HFFc6 (cell line): ENCODE results near the gene ASB6. TPM values are rescaled to one million over a fixed set of nuclear protein-coding genes. Genes with fewer than 3 reads are reported as not detected.
A peak's percentile ranks its signal among the peaks of the same experiment; 100 is the strongest.

Experiments used
- DNase-seq: peaks from one replicate; pipeline ENCODE4 v3.0.0-alpha.2; 2018
- H3K27ac Mint-ChIP-seq: 2 replicates; pipeline ENCODE4 v1.8.0; 2020; ENCODE audit warnings: mild to moderate bottlenecking, mixed read lengths
- H3K27me3 Mint-ChIP-seq: 2 replicates; pipeline ENCODE4 v1.8.0; 2021; ENCODE audit warnings: mild to moderate bottlenecking, moderate library complexity, mixed read lengths; ENCODE audit not compliant: insufficient read depth
- H3K36me3 Mint-ChIP-seq: 2 replicates; pipeline ENCODE4 v1.8.0; 2021; ENCODE audit warnings: low read depth, mixed read lengths
- H3K4me1 Mint-ChIP-seq: 2 replicates; pipeline ENCODE4 v1.8.0; 2020; ENCODE audit warnings: low read depth, mixed read lengths
- H3K4me3 Mint-ChIP-seq: 2 replicates; pipeline ENCODE4 v1.8.0; 2020; ENCODE audit warnings: mild to moderate bottlenecking, moderate library complexity, mixed read lengths
- H3K9me3 Mint-ChIP-seq: 2 replicates; pipeline ENCODE4 v1.8.0; 2020; ENCODE audit warnings: mild to moderate bottlenecking, mixed read lengths
- total RNA-seq, 6 experiments: library from RNA; stranded (reverse); fragmentation: NEBNext Ultra II Directional; extraction: Animal tissue kit (Norgen Biotek cat#: 25700); gene quantifications; 2 replicates in 1 of 6; 3 replicates in 5 of 6; pipeline ENCODE4 v1.2.3, GENCODE V29; 2021
- TF ChIP-seq, protein P1 (sequence below): fragments of 200-600 bp; sonication (generic); IDR thresholded peaks from 2 replicates; pipeline ENCODE4 v1.5.0; 2021; ENCODE audit warnings: antibody characterized with exemption, mild to moderate bottlenecking

Gene ASB6
- total RNA-seq, 6 experiments from 2014 or later: 28.9 to 33.1 (median 30.6) TPM

DNA sequence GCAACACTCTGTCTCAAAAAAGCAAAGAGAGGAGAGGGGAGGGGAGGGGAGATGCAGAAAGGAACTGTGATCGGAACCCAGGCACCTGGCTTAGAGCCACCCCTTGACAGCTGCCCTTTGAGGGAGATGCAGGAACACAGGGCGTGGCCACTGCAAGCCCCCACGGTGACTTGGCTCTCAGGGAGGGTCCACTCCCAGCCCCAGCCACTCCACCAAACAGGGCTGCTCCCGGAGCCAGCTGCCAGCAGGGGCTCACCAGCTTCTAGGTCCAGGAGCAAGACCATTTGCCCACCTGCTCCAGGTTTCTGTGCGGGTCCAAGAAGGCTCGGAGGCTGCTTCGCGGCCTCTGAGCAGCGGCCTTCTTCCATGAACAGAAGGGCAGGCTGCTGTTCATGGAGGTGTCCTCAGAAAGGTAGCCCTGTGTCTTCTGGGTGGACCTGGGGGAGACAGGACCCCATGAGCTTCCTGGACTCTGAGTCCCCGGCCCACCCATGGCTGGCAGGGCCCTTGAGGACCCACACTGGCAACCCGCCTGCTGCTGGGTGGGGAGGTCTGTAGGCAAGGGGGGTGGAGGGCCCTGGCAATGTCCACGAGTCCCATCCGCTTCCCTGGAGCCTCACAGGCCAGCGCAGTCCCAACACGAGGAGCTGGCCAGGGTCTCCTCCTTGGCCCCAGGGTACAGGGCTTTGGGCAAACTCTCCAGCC, 29.0 kb downstream of the ASB6 start:
- TF ChIP-seq, protein P1, sequence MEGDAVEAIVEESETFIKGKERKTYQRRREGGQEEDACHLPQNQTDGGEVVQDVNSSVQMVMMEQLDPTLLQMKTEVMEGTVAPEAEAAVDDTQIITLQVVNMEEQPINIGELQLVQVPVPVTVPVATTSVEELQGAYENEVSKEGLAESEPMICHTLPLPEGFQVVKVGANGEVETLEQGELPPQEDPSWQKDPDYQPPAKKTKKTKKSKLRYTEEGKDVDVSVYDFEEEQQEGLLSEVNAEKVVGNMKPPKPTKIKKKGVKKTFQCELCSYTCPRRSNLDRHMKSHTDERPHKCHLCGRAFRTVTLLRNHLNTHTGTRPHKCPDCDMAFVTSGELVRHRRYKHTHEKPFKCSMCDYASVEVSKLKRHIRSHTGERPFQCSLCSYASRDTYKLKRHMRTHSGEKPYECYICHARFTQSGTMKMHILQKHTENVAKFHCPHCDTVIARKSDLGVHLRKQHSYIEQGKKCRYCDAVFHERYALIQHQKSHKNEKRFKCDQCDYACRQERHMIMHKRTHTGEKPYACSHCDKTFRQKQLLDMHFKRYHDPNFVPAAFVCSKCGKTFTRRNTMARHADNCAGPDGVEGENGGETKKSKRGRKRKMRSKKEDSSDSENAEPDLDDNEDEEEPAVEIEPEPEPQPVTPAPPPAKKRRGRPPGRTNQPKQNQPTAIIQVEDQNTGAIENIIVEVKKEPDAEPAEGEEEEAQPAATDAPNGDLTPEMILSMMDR: no peak
- no peak overlapping the region for H3K4me3 Mint-ChIP-seq
- no peak overlapping the region for H3K27ac Mint-ChIP-seq
- H3K4me1 Mint-ChIP-seq: peaks cover 40% of the 10 kb centered on the region
- no peaks in the 10 kb centered on the region; the same call in 1 of the 2 replicates for H3K27me3 Mint-ChIP-seq
- H3K9me3 Mint-ChIP-seq: no peaks in the 10 kb centered on the region
- H3K36me3 Mint-ChIP-seq: no peaks in the 10 kb centered on the region
- no peak for DNase-seq

DNA sequence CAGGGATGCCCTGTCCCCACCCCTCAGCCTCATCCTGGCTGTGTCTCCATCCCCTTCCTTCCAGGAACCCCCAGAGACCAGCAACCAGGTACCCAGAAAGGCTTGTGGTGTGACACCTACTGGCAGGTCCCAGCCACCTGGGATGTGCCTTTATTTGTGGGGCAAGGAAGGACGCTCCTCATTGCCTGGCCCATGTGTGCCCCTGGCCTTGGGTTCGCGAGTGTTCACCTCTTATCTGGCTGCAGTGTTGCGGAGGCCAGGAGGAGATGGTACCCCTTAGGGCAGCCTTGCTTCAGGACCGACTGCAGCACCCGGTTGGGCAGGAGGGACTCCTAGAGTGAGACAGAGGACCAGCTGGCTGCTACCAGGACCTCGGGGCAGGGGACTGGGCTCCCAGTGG, 29.8 kb downstream of the ASB6 start:
- Mint-ChIP-seq H3K4me3 (no peak overlapping the region), H3K27ac (no peak overlapping the region), H3K27me3 (no peaks in the 10 kb centered on the region; the same call in 1 of the 2 replicates), H3K9me3 (no peaks in the 10 kb centered on the region), H3K36me3 (no peaks in the 10 kb centered on the region), H3K4me1 (peaks cover 40% of the 10 kb centered on the region)
- TF ChIP-seq, protein P1: peak; percentile 26; the same call in 1 of the 2 replicates
- DNase-seq: no peak

DNA sequence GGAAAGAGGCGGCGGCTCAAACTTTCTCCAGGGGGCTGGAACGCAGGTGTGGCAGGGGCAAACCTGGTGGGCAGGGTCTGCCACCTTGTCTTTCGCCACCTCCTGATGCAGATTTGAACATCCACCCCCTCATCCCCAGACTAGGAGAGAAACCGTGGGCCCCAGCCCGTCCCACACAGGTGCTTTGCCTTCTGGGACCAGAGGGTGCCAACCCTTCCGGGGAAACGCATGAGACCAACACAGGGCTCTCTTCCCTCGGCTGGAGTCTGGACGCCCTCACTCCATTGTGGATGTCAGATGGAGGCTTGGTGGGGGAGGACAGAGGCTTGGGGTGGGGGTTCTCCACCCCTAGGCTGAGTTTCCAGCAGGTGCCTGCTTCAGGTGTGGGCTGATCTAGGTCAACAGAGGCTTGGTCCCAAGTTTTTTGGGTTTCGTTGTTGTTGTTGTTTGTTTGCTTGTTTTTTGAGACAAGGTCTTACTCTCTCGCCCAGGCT, 30.6 kb downstream of the ASB6 start:
- H3K27me3 Mint-ChIP-seq: no peaks in the 10 kb centered on the region; the same call in 1 of the 2 replicates
- TF ChIP-seq, protein P1: no peak

DNA sequence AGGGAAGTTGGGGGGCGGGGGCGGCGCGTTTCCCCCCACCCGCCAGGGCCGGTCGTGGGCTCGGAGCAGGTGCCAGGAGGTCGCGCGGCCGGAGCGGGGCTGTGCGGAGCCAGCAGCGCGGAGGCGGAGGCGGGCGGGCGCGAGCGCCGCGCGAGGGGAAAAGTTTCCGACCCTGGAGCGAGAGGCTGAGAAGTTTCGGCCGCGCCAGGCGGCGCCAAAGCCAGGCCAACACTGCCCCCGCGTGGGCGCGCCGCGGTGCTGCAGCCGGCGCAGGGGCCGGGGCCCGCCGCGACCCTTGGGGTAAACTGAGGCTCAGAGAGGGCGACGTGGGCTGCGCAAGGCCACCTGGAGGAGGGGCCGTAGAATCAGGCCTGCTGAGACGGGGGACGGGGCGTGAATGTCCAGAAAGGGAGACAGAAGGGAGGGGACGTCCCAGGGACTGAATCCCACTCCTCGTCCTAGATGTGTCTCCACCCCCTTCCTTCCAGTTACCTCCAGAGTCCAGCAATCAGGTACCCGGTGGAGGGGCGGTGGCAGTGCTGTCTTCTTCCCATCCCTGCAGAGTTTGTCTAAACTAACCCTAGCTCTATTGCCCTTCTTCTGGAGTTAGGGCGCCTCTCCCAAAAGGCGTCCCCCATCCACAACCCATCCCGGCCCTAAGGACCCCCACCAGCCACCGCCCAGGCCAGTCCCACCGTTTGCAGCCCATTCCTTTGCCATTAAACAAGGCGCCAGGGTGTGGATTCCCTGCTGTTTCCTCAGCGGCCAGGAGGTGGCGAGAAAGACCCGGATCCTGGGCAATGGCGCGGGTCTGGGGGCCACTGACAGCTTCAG, 31.3 kb downstream of the ASB6 start:
- Mint-ChIP-seq H3K9me3 (no peaks in the 10 kb centered on the region), H3K4me1 (peaks cover 33% of the 10 kb centered on the region), H3K27ac (peak overlapping the region; percentile 82), H3K27me3 (no peaks in the 10 kb centered on the region; the same call in 1 of the 2 replicates), H3K4me3 (peak overlapping the region; percentile 88), H3K36me3 (no peaks in the 10 kb centered on the region)
- peak; percentile 49 for DNase-seq
- TF ChIP-seq, protein P1: peak; percentile 96

More for the DNA sequence above, 30.6 kb downstream of the ASB6 start:
- Mint-ChIP-seq H3K9me3 (no peaks in the 10 kb centered on the region), H3K4me1 (peaks cover 34% of the 10 kb centered on the region), H3K4me3 (peak overlapping the region; percentile 88; the same call in 1 of the 2 replicates), H3K27ac (peak overlapping the region; percentile 82; the same call in 1 of the 2 replicates), H3K36me3 (no peaks in the 10 kb centered on the region)
- no peak for DNase-seq

DNA sequence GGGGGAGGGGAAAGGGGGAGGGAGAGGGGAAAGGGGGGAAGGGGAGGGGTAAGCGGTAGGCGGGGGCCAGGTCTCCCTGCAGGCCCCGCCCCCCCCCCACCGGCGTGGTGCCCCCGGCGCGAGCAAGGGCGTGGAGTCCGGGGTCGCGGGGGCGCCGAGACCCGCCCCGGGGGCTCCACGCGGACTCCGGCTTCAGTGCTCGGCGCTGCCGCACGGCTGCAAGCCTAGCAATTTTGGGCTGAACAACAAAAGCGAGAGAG, 31.8 kb downstream of the ASB6 start:
- no peak for DNase-seq
- H3K4me3 Mint-ChIP-seq: peak overlapping the region; percentile 88
- H3K9me3 Mint-ChIP-seq: no peaks in the 10 kb centered on the region
- H3K4me1 Mint-ChIP-seq: peaks cover 33% of the 10 kb centered on the region
- no peaks in the 10 kb centered on the region; the same call in 1 of the 2 replicates for H3K27me3 Mint-ChIP-seq
- H3K27ac Mint-ChIP-seq: no peak overlapping the region
- H3K36me3 Mint-ChIP-seq: no peaks in the 10 kb centered on the region
- TF ChIP-seq, protein P1: no peak
